Middle frontal gyrus (tissue), 1 donor: ENCODE data around the gene KCNJ1.
A peak's percentile ranks its signal among the peaks of the same experiment; 100 is the strongest.

Source experiments
- DNase-seq: peaks from one replicate; pipeline ENCODE4 v3.0.0-alpha.2; 2015; ENCODE audit warnings: low spot score; ENCODE audit errors: extremely low spot score

The KCNJ1 gene

DNA sequence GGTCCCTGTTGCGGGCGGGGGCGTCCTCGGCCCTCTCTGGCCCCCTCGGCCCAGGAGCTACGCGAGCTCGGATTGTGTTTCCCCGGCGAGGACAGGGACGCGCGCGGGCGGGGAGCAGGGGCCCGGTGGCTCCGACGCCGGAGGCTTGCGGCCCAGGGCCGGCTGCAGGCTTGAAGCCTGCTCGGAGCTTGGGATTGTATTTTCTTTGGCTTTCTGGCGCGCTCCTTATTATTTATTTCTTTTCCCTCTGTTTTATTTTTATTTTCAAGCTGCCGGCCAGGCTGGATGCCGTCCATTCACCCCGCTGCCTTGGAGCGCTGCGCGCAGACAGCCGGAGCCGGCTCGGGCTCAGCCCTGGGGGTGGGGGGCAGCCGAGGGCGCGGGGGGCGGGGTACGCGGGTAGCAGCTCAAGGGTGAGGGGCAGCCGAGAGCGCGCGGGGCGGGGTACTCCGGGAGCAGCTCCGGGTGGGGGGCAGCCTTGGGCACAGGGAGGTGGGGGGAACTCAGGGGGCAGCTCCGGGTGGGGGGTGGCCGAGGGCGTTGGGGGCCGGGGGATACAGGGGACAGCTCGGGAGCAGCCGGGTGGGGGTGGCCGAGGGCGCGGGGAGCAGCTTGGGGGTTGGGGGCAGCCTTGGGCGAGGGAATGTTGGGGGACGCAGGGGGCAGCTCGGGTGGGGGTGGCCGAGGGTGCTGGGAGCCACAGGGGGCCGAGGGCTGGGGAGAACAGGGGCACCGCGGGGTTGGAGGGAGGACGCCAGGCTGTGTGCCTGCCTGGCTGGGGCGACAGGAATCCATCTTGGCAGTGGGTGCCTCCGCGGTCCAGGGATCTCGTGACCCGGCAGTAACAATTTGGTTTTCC, 42.7 kb downstream of the KCNJ1 start:
- no peak for DNase-seq

DNA sequence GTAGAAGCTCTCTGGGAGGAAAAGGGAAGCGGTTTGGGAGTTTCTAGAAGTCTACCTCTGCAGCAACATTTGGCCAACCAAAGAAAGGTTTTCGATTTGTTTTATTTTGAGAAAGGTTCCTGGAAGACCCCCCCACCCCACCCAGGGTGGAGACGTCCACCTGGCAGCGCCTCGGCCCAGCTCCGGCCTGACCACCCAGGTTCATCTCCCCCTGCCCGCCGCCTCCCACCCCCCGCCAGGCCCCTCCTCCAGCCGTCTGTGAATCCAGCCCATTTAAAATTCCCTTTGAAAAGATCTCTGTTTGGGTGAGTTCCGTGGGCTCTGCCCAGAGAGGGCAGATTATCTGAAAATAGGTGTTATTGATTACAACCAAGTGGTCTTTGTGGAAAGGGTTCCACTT, 43.3 kb downstream of the KCNJ1 start:
- DNase-seq: no peak

DNA sequence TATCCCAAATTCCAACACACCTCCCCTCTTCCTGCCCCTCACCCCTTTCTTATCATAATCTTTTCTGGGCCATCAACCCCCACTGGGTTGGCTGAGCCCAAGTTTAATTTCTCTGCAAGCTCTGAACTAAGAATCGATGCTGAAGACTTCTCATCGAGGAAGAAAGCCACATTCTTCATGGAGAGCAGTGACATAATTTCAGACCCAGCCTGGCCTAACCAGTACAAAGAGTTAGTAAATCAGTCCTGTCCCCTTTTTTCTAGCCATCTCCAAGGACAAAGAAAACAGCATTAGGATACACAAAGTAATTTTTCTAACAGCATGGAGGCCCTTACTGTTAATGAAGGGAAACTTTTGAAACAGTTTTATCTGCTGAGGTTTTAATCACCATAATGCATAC, 45.0 kb downstream of the KCNJ1 start:
- DNase-seq: no peak

DNA sequence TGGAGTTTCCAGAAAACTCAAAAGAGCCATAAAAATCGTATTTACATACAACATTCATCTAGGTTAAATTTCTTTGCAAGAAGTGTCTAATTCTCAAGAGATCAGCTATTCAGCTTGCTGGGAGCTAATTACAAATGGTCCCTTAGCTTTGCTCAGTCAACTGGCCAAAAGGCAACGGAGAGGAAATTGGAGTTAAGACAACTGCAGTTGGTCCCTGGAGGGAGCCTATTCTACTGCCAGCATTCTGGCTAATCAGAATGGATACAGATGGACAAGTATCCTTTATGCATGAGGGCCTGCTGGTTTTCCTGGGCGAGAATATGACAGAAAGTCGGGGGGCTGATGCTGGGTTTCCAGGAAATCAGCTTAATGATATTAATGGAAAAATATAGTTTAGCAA, 45.5 kb downstream of the KCNJ1 start:
- no peak for DNase-seq

DNA sequence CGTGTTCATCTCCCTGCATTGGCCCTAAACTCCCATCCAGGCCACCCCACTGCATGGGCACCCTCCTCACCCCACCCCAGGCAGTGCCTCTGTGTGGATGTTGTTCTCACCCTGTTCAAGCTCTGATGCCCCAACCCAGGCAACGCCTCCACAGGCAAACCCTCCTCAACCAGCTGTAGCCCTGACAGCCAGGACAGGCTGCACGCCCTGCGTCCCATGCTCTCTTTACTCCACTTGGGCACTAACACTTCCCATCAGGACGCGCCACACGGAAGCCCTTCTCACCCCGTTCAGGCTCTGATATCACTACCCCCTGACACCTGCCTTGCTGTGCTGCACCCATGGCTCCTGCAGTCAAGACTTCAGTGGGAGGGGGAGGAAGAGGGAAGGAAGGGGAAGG, 47.9 kb downstream of the KCNJ1 start:
- DNase-seq: no peak

DNA sequence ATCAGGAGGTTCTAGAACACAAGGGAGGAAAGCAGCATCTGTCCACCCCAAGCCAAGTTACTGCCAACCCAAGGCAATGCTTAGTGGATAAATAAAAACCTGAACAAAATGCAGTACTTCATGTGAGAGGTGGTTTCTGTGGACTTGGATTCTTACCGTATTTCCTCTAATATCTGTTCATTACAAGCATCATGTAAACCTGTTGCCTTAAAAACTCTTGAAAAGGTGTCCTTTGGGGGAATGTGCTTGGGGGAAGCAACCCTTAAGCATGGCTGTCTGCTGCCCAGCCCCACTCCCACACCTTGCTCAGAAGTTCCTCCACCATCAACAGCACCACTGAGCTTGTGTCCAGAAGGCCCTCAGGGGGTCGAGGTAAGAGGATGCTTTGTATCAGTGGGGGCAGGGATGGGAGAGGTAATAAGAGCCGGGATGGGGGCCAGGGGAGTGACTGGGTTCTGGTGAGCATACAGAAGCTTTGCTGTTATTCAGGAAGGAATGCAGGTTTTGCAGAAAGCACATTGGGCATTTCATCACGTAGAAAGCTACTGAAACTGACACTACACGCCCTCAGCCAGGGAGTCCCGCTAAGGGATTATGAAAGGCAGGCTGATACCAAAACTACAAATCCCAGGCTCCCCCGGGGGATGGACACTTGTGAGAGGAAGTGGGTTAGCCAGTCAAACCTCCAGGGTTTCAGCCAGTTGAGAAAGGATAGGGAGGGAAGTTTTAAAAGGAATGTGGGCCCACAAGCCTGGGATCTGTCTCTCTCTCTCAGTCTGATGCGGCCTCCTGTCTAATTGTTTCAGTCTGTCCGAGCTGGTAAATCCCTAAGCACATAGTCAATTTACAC, 52.0 kb downstream of the KCNJ1 start:
- no peak for DNase-seq

DNA sequence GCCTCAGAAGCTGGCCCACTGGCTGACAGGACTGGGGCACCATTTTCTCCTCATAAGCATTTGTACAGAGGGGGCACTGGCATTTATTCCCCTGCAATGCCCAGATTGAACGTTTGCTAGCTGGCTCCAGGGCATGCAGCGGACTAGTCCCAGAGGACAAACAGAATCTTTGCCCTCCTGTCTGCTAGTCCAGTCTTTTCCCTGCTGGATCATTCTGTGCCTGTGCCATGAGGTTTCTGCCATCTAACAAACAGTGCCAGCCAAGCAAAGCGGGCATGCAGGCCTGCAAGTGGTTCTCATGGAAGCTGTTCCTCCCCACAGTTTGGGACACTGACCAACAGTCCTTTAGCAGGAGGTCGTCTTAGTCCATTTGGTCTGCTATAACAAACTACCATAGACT, 53.4 kb downstream of the KCNJ1 start:
- no peak for DNase-seq

DNA sequence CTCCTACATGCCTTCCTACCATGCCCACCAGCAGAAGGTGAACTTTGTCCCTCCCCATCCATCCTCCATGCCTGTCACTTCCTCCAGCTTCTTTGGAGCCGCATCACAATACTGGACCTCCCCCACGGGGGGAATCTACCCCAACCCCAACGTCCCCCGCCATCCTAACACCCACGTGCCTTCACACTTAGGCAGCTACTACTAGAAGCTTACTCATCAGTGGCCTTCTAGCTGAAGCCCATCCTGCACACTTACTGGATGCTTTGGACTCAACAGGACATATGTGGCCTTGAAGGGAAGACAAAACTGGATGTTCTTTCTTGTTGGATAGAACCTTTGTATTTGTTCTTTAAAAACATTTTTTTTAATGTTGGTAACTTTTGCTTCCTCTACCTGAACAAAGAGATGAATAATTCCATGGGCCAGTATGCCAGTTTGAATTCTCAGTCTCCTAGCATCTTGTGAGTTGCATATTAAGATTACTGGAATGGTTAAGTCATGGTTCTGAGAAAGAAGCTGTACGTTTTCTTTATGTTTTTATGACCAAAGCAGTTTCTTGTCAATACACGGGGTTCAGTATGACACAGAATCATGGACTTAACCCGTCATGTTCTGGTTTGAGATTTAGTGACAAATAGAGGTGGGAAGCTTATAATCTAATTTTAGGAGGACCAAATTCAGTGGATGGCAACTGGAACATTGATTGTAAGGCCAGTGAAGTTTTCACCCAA, 56.1 kb downstream of the KCNJ1 start:
- no peak for DNase-seq

DNA sequence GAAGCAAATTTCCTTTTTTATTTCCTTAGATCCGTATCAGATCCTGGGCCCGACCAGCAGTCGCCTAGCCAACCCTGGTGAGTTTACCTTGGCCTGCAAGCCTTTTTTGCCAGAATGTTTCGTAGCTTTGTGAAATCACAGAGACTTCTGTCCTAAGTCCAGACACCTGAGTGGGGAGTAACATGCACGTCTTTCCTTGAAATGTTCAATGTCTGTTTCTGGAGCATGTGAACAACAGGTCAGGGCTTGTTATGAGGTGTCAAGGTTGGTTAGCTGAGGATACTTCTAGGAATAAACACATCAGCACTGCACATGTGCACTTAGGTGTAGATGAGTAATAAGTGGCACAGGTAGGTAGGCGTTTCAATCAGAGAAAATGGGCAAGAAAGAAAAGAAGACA, 58.0 kb downstream of the KCNJ1 start:
- DNase-seq: no peak

DNA sequence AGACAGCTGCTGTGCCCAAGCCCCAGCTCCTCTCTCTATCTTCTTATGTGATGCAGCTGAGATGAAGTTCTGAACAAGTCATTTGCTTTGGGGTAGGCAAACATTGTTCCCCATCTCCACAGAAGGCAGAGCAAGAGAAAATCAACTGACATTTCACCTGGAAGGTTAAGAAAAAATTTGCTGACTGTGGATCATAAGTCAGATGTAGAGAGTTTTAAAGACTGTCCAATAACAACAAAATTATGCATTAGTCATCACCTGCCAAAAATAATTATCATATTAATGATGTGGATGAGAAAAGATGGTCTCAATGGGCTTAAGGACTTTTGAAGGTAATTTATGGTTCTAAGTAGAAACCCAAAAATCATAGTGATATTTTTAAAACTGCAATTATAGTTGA, 59.2 kb downstream of the KCNJ1 start:
- no peak for DNase-seq

DNA sequence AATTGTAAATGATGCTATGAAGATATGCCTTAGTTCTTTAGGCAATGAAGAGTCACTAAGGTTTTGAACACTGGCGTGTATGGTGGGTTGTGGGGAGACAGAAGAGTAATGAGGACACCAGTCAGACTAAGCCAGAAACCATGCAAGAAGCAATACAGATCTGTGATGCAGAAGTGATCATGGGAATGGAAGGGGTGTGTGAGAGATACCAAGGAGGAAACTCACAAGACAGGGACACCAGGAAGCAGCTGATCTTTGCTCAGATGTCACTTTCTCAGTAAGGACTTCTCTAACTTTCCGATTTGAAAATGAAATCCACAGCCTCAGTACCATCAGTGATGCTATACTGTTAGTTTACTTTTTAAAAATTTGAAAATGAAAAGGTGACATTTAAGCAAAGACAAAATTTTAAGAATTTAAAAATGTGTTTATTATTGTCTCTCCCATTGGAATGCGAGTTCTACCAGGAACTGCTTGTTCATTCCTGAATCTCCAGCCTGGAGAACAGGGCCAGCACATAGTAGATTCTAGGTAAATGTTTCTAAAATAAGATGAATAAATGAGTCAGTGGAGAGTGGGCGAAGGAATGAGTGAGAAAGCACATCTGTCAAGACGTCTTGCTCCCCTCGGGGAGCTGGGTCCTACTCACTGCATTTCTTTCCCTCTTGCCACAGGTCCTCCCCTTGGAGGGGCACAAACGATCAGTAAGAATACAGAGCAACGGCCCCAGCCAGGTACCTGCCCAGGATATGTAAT, 60.4 kb downstream of the KCNJ1 start:
- DNase-seq: no peak

DNA sequence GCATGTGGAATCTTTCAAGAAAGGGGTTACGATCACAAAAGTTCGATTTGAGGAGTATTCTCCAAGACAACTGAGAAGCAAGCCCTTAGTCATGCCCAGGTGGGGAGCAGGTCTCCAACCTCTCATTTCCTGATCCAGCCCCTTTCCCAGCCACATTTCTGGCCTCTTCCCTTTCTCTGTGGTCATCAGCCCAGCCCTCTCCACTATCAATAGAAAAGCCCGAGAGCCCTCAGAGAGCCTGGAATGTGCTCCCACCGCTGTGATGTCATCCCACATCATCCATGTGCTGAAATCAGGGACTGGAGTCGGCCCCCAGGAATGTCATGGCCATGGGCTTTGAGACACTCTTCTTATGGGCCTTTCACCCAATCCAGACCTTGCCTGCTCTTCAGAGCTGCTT, 62.6 kb downstream of the KCNJ1 start:
- no peak for DNase-seq

DNA sequence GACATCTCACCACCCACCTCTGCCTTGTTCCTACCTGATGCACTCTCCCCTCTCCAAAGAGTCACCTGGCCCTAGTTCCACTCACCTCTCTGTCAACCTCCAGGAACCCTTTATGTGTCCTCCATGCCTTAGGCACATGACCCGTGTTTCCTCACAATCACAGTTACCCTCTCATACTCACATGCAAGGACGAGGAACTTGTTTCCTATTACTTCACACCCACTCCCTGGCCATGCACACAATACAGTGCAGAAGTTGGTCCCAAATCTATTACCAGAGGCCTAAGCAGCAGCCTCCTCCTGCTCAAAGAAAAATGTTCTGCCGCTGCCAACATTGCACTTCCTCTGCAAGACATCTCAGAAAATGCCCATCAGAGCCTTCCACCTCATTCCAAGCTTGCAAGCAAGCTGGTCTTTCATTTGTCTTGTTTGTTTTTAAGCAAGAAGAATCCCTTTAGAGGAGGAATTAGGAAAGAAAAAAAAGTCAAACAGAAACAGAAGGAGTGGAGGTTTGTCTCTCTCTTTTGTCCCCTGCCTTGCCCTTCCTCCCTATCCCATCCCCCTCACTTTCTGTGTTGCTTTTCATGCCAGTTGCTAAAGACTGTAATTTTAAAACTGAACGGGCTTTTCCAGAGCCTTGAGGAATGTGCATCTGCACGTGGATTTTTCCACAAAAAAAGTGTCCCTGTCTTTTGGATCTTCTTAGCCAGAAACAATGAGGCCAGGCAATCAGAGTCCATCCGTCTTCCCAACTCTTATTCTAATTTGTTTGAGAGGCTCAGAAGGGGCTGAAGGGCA, 63.4 kb downstream of the KCNJ1 start:
- no peak for DNase-seq

DNA sequence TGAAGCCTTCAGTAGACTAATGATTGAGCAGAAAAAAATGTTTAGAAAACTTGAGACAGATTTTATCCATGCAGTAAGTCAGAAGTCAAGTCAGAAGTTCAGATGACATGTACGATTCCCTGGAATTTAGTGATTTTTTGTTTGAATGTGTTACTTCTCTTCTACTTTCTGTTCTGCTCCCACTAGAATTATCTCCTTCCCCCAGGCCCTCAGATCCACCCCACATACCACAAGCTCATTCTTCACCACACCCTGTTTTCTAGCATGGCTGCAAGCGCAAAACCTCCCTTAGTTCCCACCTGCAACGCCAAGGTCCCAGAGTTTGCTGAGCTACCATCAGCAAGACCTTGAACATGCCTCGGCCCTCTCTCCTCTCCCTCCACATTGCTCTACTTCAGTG, 64.1 kb downstream of the KCNJ1 start:
- no peak for DNase-seq

DNA sequence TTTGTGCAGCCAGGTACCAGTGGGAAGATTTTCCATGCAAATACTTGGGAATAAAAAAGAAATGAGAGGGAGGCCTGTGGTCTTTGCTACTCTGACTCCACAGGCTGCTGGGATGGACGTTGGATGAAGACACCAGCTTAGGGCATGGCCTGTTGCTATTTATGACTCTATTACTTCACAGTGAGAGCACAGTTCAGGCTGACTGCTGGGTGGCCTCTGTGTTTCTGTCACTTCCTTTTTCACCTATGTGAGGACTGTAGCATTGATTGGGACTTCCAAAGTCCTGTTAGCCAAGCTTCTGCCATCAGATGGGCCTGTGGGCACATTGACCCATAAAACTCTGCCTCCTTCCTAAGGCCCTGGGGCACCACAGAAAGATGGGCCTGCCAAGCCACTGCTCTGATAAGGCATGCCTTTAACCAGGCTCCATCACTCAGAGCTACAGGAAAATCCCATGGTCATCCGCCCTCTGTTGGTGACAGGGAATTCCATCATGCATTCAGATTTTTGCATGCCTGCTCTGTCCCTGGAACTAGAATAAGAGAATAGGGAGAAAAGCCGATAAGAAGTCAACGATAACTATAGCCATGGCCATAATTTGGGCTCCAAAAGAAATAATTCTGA, 64.6 kb downstream of the KCNJ1 start:
- no peak for DNase-seq

DNA sequence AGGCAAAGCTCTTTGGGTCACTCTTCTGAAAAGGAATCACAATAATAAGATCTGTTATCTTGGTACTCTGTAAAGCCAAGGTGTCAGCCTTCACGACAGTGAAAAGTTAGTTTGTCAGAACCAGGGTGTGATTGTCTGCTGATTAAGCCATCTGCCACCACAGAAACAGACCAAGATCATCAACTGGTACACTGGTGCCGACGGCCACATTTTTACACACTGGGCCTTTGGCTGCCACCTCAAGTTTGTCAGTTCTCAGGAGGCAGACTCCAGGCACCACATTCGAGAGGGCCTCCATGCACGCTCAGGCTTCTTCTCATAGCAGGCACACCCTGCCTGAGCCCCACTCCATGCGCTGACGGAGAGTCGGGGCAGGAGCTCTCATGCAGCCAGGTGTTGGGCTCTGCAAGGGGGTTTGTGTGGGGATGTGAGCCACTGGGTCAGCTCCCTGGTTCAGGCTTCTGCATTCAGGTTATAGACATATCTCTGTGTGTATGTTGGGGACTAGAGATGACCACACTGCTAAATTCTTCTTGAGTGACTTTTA, 66.2 kb downstream of the KCNJ1 start:
- DNase-seq: no peak

DNA sequence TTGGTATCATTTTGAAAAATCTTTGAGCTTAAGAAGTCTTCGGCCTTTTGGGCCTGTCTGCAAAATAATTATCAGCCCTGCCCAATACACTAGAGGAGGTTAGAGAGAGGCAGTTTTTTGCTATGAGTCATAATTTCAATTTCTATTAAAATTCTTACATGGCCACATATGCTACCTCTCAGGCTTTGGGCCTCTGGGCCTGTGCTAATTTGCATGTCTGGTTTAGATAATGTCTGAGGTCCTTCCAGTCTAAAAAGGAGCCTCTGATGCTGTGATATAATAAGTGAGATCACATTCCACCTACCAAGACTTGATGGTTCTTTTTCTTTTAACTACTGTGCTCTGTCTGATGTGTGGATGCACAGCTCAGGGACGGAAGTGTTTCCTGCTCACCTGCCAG, 70.8 kb downstream of the KCNJ1 start:
- no peak for DNase-seq

DNA sequence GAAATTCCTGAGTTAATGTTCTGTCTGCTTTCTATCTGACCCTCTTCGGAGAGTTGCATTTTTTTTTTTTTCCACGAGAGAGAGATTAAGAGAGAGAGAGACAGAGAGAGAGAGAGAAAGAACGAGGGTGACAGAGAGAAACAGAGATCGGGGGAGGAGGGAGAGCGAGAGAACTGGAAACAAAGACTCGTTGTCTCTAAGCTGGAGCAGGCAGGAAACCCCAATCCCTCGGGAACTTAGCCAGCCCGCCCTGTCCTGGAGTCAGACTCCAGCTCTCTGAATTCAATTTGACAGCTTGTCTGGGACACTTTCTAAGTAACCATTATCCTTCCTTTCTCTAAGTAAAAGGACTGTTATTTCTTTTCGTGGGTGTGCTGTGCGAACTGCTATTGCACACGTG, 76.9 kb downstream of the KCNJ1 start:
- peak; percentile 23 for DNase-seq

DNA sequence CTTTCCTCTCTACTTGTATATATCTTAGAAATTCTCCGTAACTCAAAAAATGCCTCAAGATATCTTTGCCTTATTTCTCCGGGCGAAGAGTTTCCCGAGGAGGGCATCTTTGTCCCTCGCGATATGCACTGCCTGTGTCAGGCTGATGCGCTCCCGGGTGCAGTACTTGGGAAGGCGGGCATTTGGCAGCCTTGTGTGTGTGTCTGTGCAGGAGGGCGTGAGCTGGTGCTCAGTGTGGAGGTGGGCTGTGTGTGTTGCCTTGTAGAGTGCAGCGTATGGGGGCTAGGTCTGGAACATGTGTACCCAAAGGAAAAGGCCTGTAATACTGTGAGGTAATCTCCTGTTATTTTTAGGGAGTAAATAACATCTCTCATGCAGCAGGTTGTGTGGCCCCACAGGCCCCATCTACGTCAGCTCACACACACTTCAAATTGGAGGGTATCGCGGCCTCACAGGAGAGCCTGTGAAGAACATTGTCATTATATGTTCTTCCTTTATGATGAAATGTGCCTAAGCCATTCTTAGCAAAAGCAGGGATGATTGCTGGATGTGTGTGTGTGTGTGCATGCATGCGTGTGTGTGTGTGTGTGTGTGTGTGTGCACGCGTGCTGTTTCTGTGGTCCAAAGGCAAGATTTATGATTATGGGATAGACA, 77.5 kb downstream of the KCNJ1 start:
- DNase-seq: no peak
